Fibroblast of skin of left biceps (primary cell): Measurements from ENCODE around the gene RPS10.

Source experiments
- DNase-seq, 2 experiments: peaks; one replicate each; pipeline ENCODE4 v3.0.0-alpha.2; 2013; ENCODE audit warnings: low read depth in 2 of 2

RPS10 gene

DNA sequence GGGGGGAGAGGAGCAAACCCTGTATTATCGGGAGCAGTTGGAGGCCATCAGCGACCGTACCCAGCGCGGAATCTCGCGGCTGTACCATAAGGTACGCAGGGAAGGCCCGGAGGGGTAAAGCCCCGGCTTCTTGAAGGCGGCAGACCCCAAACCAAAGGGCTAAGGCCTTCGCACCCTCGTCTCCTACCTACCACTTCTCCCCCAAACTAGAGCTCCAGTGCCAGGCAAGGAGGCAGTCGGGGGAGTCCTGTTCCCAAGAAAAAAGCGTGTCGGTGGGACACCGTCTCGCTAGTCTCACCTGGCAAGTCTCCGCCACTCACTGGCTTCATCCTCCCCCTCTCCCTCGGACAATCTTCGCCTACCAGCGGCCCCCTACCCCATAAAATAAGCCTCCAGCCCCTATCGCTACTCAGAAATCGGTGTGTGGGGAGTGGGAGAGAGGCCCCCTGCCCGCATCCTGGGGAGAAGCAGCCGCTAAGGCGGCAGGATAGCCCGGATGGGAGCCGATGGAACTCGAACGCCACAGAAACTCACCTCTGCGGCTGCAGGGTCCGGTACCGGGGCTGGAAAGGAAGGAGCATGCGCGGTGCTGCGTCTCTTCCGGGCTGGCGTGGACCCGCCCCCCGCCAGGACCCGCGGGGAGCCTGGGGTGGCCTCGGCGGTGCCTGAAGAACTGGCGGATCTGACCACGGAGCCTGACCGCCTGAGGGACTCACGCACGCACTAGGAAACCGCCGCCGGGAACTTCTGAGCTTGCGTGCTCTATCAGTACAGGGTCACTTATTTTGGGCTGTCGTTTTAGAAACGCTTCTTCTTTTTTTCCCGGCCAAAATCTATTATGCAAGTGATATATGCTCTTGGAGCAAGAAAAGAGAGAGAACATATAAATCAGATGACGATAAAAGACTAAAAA is at the start of gene RPS10:
Gene RPS10, minus strand, starts transcription at position 572 of the 913 bp plus-strand sequence. CDS start 848 bp downstream, outside the sequence.
- DNase-seq, result peak; percentile 78 to 81

DNA sequence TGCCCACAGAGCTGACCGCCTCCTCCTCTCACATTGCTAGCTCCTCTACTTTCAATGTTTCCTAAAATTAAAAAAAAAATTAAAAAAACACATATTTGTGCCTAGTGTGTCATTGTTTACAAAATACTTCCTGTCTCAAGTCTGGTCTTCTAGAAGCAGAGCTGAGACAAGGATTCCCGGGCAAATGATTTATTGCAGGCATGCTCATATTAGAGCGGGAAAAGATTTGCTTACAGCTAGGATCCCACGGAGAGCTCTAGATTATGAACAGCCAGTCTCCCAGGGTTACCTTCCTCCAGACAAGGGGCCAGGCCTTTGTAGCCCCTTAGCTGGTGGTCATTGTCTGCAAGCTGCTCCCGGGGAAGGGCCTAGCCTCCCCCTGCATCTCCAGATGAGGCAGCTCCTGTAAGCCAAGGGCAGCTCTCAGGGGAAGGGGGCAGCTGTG is 49.4 kb upstream of the RPS10 start:
- DNase-seq, result no peak

DNA sequence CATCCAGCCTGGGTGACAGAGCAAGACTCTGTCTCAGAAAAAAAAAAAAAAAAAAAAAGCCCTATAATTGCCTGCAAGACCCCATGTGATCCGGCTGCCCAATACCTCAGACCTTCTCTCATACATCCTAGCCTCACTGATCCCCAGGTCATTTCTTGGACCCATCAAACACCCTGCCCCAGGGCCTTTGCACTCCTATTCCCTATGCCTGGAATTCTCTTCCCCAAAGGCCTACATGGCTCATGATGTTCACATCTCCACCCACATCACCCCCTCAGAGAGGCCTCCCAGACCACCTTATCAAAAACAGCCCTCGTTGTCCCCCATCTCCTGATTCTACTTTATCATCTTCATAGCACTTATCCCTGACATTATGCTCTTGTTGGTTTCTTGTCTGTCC is 48.9 kb upstream of the RPS10 start:
- DNase-seq, result no peak

DNA sequence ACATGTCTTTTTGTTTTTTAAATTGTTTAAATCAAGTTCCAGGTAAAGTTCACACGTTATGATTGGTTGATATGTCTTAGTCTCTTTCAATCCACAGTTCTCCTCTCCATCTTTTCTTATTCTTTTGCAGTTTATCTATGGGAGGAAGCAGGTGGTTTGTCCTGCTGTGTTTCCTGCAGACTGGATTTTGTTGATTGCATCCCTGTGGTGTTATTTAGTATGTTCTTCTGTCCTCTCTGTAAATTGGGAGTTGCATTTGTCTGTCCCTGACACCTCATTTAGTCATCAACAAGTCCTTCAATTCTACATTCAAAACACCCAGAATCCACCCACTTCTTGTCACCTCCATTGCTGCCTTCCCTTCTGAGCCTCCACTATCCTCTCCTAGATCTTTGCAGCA is 48.1 kb upstream of the RPS10 start:
- DNase-seq, result no peak

DNA sequence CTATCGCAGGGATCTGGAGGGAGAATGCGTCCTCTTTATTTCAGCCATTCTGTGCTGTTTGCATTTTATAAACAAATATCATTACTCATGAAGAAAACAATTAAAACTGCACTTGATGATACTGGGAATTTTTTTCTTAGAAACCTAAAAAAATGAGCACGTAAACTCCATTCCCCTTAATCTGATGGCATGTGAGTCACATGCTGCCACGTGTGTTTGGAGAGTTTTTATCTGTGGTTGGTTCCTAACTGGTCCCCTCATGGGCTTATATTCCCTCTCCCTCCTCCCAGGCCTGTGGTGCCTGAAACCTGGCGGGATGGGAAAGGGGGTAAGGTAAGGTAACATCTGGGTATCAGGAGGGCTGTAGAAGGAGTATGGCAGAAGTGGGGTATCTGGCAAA is 46.6 kb upstream of the RPS10 start:
- DNase-seq, result no peak

DNA sequence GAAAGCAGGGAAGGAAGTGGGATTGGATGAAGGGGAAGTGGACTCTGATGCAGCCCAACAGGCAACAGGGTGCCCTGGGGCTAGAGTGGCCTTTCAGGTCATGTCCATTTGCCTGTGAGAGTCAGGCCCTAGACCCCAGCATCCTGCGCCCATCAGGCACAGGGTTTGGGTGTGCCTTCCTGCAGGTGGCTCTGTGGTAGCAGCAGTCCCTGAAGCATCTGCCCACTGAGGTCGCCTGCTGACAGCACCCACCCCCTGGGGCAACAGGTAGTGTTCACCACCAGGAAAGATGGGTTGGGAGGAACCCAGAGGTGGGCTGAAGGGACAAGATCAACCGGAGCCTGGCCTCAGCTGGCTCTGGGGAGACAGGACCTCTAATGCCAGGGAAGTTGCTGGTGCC is 43.6 kb upstream of the RPS10 start:
- no peak for DNase-seq

DNA sequence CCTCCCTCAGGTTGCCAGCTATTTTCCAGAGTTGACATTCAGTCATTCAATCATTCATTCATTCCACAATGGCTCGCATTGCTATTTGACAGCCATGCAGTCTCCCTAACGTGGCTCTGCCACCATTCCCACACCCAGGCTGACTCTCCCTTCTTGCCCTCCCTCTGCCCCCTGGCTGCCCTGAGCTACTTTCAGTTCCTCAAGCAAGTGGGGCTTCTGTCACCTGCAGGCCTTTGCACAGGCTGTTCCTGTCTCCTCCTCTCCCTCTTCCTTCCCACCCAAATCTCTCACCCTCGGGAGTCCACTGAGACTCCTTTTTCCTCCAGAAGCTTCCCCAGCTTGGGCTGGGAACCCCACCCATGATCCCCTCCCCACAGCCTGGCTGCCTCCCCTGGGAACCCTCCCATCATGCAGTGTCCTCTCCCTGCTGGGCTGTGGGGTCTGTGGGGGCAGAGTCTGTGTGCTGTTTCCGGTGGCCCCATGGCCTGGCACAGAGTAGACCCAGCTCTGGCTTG is 42.6 kb upstream of the RPS10 start:
- no peak for DNase-seq

DNA sequence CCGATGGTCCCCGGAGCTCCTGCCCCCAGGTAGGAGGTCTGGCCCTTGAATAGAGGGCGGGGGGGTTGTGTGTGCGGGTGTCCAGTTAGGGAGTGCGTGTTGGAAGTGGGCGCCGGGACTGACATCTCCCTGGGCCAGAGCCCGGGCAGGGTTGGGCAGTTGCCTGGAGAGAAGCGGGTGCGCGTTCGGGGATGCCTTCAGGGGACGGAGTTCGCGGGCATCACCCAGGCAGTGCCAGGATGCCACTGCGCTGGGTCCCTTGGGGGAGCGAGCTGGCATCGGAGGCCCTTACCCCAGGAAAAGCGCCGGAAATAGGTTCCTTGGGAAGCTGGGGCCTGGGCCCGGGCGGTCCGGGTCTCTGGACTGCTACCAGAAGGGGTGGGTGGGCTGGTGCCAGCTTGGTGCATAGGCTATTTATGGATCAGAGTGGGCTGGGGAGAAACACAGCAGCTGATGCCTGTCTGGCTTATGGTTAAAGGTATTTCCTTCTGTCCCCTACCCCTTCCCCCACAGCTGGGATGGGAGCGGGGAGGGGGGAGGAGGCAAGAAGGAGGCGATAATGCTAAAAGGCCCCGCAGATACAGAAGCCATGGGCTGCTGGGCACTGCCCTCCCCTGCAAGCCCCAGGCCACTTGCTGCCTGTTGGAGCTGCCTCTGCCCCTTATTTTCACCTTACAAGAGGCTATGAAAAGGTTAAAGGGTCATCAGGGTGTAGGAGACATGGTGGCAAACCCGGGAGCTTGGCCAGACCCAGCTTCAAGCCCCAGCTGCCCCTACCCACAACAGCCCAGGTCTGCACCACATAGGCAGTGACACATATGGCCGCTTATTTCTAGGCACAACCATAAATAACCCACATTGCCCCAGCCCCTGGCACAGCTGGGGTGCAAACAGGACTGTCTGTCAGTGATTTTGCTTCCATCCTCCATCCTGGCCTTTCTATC is 40.6 kb upstream of the RPS10 start:
- DNase-seq, result no peak

DNA sequence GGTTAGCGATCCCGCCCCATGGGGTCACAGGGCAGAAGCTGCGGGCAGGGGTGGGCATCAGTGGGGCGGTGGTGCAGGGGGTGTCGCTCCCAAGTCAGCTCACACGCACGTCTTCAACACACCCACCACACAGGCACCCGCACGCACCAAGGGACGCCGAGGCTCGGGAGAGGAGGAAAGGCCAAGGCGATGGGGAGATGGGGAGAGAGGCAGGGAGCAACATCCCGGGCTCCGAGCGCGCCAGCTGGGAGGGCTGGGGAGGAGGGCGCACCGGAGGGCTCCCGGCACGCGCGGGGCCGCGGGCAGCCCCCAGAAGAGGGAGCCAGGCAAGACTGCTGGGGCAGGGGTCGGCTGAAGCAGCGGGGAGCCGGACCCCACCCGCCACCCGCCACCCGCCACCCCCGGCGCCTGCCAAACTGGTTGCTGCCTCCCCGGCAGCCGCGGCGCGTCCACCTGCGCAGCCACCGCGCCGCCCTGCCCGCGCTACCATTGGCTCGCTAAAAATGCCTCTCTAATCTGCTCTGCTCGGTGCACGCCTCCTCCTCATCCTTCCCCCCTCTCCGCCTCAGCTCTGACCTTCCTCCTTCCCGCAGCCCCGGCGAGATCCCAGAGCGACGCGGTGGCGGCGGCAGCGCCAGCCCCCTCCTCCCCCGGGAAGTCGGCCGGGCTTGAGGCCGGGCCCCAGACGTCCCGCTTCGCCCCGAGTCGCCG is 39.8 kb upstream of the RPS10 start, which contains the start of gene PACSIN1:
Gene PACSIN1, plus strand, starts transcription at position 546 of the 711 bp plus-strand sequence. CDS start 60,230 bp downstream, outside the sequence.
- DNase-seq, result no peak

DNA sequence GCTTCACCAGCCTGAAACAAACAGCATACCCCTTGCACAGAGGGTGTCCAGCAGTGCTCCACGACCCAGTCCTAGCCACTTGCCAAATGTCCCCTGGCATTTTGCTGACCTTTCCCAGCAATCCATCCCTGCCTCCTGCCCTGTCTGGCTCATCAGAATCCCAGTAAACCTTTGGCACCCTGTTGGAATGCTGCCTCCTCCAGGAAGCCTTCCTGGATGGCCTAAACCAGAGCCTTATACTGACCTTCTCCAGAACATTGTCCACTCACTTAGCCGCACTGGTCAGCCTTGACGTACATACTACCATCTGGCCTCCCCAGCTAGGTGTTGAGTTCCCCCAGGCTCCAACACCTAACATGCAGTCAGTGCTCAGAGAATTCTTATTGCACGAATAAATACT is 38.0 kb upstream of the RPS10 start:
- no peak for DNase-seq

DNA sequence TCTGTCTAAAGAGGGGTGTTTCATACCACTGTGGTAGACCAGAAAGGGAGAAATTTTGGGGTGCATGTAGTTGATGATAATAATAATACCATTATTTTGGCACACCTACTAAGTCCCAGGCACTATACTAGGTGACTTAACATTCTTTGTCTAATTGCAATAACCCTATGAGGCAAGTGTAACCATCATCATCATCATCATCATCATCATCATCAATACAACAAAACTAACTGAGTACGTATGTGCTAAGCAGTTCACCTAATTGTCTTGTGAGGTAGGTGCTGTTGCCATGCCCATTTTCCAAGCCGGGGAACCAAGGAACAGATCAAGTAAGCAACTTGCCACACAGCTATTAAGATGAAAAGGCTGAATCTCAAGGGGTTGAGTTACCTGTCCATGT is 37.4 kb upstream of the RPS10 start:
- no peak for DNase-seq

DNA sequence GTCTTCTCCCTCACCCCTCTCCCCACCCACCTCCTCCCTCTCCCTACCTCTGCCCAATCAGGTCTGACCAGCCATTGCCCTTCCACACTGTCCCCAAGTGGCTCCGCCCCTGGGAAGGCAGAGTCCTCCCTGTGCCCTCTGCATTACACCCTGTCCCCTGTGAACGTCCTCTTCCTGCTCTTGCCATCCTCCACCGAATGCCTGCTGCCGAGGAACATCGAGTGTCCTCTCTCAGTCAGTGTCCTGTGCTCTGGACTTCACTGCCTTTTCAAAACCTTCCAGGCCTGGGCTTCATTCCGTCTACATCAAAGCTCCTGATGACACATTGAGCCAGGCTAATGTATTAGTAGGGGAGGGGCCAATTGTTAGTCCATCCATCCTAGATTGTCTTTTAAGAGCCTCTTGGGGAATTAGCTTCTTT is 36.7 kb upstream of the RPS10 start:
- no peak for DNase-seq

DNA sequence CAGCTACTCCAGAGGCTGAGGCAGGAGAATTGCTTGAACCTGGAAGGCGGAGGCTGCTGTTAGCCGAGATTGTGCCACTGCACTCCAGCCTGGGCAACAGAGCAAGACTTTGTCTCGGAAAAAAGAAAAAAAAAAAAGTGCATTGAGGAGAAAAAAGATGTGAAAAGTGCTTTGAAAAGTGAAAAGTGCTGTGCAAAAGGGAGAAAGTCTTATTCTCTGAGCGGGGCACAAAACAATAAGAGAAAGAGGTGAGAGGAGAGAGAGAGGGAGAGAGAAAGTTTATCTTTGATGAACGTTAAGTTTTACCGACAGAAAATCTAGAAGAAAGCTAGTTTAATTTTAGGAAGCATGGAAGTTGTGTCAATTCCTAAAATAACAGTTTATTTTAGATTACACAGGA is 36.1 kb upstream of the RPS10 start:
- no peak for DNase-seq

DNA sequence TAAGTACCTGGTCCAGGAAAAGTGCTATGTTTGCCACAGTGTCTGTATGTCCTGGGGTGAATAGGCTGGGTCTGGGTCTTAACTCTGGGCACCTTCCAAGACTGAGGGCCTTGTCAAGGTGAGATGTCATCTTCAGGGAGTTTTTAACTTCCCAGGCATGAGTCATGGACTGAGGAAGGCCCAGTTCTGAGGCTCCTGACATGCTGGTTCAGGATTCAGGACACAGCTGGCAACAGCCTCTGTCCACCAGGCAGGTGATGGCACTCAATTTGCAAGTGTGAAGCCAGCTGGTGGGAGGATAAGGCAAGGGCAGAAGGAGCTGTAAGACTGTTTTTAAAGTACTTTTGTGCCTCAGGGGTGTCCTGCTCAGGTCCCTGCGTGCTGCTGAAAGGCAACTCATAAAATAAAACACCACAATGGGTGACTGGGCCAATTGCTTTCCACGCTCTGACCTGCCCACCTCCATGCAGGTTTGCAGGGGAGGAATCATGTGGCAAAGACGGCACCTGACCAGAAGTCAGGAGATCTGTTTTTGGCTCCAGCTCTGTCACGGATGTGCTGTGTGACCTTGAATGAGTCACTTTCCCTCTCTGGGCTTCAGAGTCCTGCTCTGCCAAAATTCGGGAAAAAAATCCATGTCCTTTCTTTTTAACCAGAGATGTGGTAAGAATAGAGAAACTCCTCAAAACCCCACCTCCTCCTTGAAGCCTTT is 35.1 kb upstream of the RPS10 start:
- DNase-seq, result no peak

DNA sequence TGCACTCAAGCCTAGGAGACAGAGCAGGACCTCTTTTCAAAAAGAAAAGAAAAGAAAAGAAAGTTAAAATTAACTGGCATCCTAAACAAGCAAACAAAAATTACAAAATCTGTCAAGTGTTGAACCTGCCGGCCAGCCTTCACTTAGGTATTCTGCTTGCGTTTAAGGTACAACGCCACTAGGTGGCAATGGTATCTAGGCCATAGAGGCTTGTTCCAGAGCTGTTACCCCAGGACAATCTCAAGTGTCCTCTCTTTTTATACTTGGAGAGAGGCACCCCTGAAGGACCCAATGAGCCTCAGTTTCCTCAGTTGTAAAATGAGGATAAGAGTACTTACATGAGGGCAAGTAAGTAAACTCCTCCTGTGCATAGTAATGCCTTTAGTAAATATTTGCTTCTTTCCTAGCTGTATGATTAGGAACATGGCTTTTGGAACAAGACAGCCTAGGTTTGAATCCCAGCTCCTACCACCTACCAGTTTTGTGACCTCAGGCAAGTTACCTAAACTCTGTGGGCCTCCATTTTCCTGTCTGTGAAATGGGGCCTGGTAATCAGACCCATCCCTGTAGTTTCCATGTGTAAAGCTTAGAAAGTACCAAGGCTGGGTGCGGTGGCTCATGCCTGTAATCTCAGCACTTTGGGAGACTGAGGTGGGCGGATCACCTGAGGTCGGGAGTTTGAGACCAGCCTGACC is 34.2 kb upstream of the RPS10 start:
- no peak for DNase-seq

DNA sequence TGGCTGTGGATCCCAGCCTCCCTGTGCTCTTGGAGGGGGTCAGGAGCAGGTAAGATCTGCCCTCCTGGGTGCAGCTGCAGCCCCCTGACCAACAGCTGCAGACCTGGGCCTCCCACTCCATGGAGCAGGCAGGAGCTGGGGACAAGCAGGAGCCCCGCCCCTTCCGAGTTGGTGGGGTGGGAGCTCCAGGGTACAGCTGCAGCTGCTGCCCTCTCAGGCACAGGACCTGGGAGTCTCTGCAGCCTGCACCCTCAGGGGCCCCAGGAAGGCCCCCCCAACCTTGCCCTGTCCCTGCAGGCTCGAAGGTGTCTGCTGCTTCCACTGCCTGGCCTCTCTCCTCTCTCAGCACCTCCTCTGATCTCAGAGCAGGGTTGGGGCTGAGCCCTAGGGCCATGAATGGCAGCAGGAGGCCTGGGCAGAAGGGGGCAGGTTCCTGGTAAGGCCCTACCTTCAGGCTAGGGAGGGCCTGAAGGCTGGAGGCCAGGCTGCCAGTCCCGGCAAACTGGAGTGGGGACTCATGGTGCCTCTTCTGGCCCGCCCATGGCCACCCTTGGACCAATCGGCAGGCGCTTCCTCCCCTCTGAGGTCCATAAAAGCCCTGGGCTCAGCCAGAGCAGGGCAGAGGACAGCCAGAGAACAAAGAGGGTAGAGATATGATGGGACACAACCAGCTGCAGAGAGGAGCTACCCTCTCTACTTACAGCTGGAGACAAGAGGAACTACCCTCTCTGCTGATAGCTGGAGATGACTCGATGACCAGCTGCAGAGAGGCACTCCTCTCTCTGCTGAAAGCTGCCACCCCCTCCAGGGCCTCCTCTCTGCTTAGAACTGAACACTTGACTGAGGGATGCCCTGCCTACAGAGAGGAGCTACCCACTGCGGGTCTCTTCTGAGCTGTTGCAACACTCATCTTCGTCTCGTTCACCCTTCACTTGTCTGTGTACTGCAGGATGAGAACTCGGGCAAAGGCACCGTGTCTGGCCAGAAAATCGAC is 32.2 kb upstream of the RPS10 start:
- no peak for DNase-seq

DNA sequence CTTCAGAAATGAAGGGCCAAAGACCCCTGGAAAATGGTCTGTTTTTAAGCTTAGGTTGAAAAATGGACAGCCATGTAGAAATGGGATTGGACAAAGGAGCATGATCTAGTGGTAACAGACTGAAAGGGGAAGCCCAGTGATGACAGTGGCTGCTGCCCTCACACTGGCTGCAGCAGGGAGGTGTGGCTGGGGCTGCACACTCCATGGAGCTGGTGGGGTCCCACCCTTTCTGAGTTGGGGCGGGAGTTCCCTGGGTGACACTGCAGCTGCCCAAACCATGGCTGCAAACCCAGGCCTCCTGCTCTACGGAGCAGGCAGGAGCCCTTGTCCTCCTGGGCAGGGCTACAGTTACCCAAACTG is 31.5 kb upstream of the RPS10 start:
- no peak for DNase-seq

DNA sequence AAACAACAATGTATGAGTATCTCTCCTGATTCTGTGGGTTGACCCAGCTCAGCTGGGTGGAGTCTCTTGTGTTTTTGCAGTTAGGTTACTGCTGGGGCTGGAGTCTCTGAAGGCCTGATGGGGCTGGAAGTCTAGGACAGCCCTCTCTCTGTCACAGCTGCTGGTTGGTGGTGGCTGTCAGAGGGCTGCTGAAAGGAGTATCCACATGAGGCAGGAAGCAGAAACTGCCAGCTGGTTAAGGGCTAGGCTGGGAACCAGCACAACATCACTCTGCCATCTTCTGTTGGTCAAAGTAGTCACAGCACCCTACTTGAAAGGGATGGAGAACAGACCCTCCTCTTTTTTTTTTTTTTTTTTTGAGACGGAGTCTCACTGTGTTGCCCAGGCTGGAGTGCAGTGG is 30.0 kb upstream of the RPS10 start:
- no peak for DNase-seq

DNA sequence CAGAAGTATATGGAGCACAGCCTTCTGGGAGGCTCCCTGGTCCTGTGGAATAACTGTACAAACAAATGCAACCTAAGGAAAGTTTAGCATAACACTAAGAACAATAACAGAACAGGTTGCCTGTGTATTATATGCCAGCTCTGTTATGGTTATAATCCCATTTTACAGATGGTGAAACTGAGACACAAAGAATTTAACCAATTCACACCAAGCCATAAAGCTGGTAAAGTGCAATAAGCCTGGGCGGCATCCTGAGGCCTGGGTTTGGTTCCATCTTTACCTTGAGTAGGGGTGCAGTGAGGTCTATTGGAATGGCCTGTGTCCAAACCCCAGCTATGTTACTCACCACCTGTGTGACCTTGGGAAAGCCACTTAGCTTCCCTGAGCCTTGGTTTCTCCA is 25.3 kb upstream of the RPS10 start:
- no peak for DNase-seq
